ENCODE data around the gene VENTX.
"Not testable (repeated sequence)": the region's sequence is repeated elsewhere in the genome, so short reads cannot be mapped to it uniquely, and the experiment has no call there.

The VENTX gene

GRCh38 chr10:133257489-133258065 lies 19.9 kb downstream of the VENTX start:
- Mint-ChIP-seq H3K36me3 (ENCODE audit: low read depth) (peaks cover 4% of the 10 kb centered on the region), H3K27me3 (peaks cover 3% of the 10 kb centered on the region), H3K4me3 (peak overlapping the region; percentile 69), H3K27ac (peak overlapping the region; percentile 100), H3K9me3 (no peaks in the 10 kb centered on the region), H3K4me1 (ENCODE audit: low read depth) (peaks cover 75% of the 10 kb centered on the region)
- intact Hi-C loops (cut with micrococcal nuclease), result loop anchor here (2.0 to 5.0 kb wide), 3 partner anchors 21 to 245 kb away; partner anchors contain the start of gene VENTX

- intact Hi-C loops (cut with micrococcal nuclease), result loop anchor here (2.0 to 5.0 kb wide), 2 partner anchors 21 to 246 kb away; no protein-coding TSS in a partner anchor
- Mint-ChIP-seq H3K27me3 (peaks cover 3% of the 10 kb centered on the region), H3K9me3 (no peaks in the 10 kb centered on the region), H3K4me3 (peak overlapping the region; percentile 69), H3K36me3 (ENCODE audit: low read depth) (peaks cover 11% of the 10 kb centered on the region), H3K27ac (peak overlapping the region; percentile 100), H3K4me1 (ENCODE audit: low read depth) (peaks cover 78% of the 10 kb centered on the region)
These were observed 20.6 kb downstream of the VENTX start for GRCh38 chr10:133258066-133258817.

- Mint-ChIP-seq H3K27ac (peak overlapping the region; percentile 100), H3K4me1 (ENCODE audit: low read depth) (peaks cover 78% of the 10 kb centered on the region), H3K36me3 (ENCODE audit: low read depth) (peaks cover 19% of the 10 kb centered on the region), H3K4me3 (peak overlapping the region; percentile 57), H3K27me3 (peaks cover 3% of the 10 kb centered on the region), H3K9me3 (no peaks in the 10 kb centered on the region)
- intact Hi-C loops (cut with micrococcal nuclease), result loop anchor here (1.0 to 5.0 kb wide), 3 partner anchors 20 to 247 kb away; partner anchors contain the start of genes TUBGCP2 and ZNF511
These were observed 21.4 kb downstream of the VENTX start for GRCh38 chr10:133258818-133259601.

- peak overlapping the region; percentile 100 for H3K27ac Mint-ChIP-seq
- H3K4me3 Mint-ChIP-seq, result peak overlapping the region; percentile 57
- intact Hi-C loops (cut with micrococcal nuclease), result loop anchor here (1.0 to 5.0 kb wide), 3 partner anchors 19 to 247 kb away; partner anchors contain the start of genes TUBGCP2 and ZNF511
- H3K4me1 Mint-ChIP-seq (ENCODE audit: low read depth), result peaks cover 78% of the 10 kb centered on the region
- no peaks in the 10 kb centered on the region for H3K9me3 Mint-ChIP-seq
- peaks cover 24% of the 10 kb centered on the region for H3K36me3 Mint-ChIP-seq (ENCODE audit: low read depth)
- peaks cover 3% of the 10 kb centered on the region for H3K27me3 Mint-ChIP-seq
These were observed 21.9 kb downstream of the VENTX start for GRCh38 chr10:133259602-133259989.

GRCh38 chr10:133260895-133261725 lies 23.5 kb downstream of the VENTX start:
- intact Hi-C loops (cut with micrococcal nuclease), result no loop called here
- Mint-ChIP-seq H3K4me3 (peak overlapping the region; percentile 76), H3K27ac (peak overlapping the region; percentile 100), H3K36me3 (ENCODE audit: low read depth) (peaks cover 35% of the 10 kb centered on the region), H3K9me3 (no peaks in the 10 kb centered on the region), H3K4me1 (ENCODE audit: low read depth) (peaks cover 82% of the 10 kb centered on the region), H3K27me3 (no peaks in the 10 kb centered on the region)

- Mint-ChIP-seq H3K27me3 (no peaks in the 10 kb centered on the region), H3K27ac (peak overlapping the region; percentile 100), H3K9me3 (no peaks in the 10 kb centered on the region), H3K36me3 (ENCODE audit: low read depth) (peaks cover 42% of the 10 kb centered on the region), H3K4me3 (peak overlapping the region; percentile 76), H3K4me1 (ENCODE audit: low read depth) (peaks cover 89% of the 10 kb centered on the region)
- intact Hi-C loops (cut with micrococcal nuclease), result no loop called here
These were observed 24.2 kb downstream of the VENTX start for GRCh38 chr10:133261726-133262325.

- Mint-ChIP-seq H3K4me1 (ENCODE audit: low read depth) (peaks cover 82% of the 10 kb centered on the region), H3K4me3 (peak overlapping the region; percentile 39), H3K9me3 (no peaks in the 10 kb centered on the region), H3K36me3 (ENCODE audit: low read depth) (peaks cover 51% of the 10 kb centered on the region), H3K27me3 (no peaks in the 10 kb centered on the region), H3K27ac (peak overlapping the region; percentile 100)
- intact Hi-C loops (cut with micrococcal nuclease), result no loop called here
These were observed 25.0 kb downstream of the VENTX start for GRCh38 chr10:133262696-133263095.

- no peak overlapping the region for H3K4me3 Mint-ChIP-seq
These were observed 26.0 kb downstream of the VENTX start for GRCh38 chr10:133263674-133264073.

GRCh38 chr10:133264461-133264860 lies 26.8 kb downstream of the VENTX start:
- H3K9me3 Mint-ChIP-seq, result no peaks in the 10 kb centered on the region
- H3K4me1 Mint-ChIP-seq (ENCODE audit: low read depth), result peaks cover 66% of the 10 kb centered on the region
- H3K36me3 Mint-ChIP-seq (ENCODE audit: low read depth), result peaks cover 68% of the 10 kb centered on the region
- intact Hi-C loops (cut with micrococcal nuclease), result no loop called here
- no peaks in the 10 kb centered on the region for H3K27me3 Mint-ChIP-seq
- H3K4me3 Mint-ChIP-seq, result peak overlapping the region; percentile 45
- peak overlapping the region; percentile 100 for H3K27ac Mint-ChIP-seq

More at GRCh38 chr10:133263674-133264073, 26.0 kb downstream of the VENTX start:
- Mint-ChIP-seq H3K9me3 (no peaks in the 10 kb centered on the region), H3K27me3 (no peaks in the 10 kb centered on the region), H3K4me1 (ENCODE audit: low read depth) (peaks cover 74% of the 10 kb centered on the region), H3K27ac (peak overlapping the region; percentile 100), H3K36me3 (ENCODE audit: low read depth) (peaks cover 60% of the 10 kb centered on the region)
- intact Hi-C loops (cut with micrococcal nuclease), result no loop called here

- H3K27me3 Mint-ChIP-seq; intact Hi-C loops (cut with micrococcal nuclease); H3K9me3 Mint-ChIP-seq; H3K4me3 Mint-ChIP-seq: not testable (repeated sequence)
- H3K4me1 Mint-ChIP-seq (ENCODE audit: low read depth), result peaks cover 60% of the 10 kb centered on the region
- H3K27ac Mint-ChIP-seq, result peak overlapping the region; percentile 100
- peaks cover 74% of the 10 kb centered on the region for H3K36me3 Mint-ChIP-seq (ENCODE audit: low read depth)
These were observed 27.4 kb downstream of the VENTX start for GRCh38 chr10:133265052-133265451.

GRCh38 chr10:133266056-133266795 lies 28.6 kb downstream of the VENTX start:
- Mint-ChIP-seq H3K4me3 (no peak overlapping the region), H3K9me3 (no peaks in the 10 kb centered on the region), H3K27ac (peak overlapping the region; percentile 100), H3K27me3 (no peaks in the 10 kb centered on the region), H3K4me1 (ENCODE audit: low read depth) (peaks cover 49% of the 10 kb centered on the region), H3K36me3 (ENCODE audit: low read depth) (peaks cover 86% of the 10 kb centered on the region)
- intact Hi-C loops (cut with micrococcal nuclease), result no loop called here

GRCh38 chr10:133267293-133267692 lies 29.6 kb downstream of the VENTX start:
- intact Hi-C loops (cut with micrococcal nuclease), result no loop called here
- H3K36me3 Mint-ChIP-seq (ENCODE audit: low read depth), result peaks cover 95% of the 10 kb centered on the region

More at GRCh38 chr10:133267293-133267692, 29.6 kb downstream of the VENTX start:
- no peaks in the 10 kb centered on the region for H3K9me3 Mint-ChIP-seq
- no peaks in the 10 kb centered on the region for H3K27me3 Mint-ChIP-seq
- H3K27ac Mint-ChIP-seq, result no peak overlapping the region
- H3K4me3 Mint-ChIP-seq, result no peak overlapping the region
- H3K4me1 Mint-ChIP-seq (ENCODE audit: low read depth), result peaks cover 51% of the 10 kb centered on the region

Measured in dendritic cell treated with granulocyte-macrophage colony-stimulating factor and Interleukin-4, amounts not matched to agents 40 ng/mL and 50 ng/mL, for 4 days (primary cell).